ENCODE data around the gene CCDC50. TPM values are rescaled to one million over a fixed set of nuclear protein-coding genes. Genes with fewer than 3 reads are reported as not detected.

Gene CCDC50
- total RNA-seq, 1 experiment from 2014 or later: 77.2 TPM

GRCh38 chr3:191331388-191331787, 2.2 kb downstream of the CCDC50 start:
- ChIA-PET POLR2A (ENCODE audit: low non-redundant PET) (no interaction called here), CTCF (no interaction called here)
- intact Hi-C loops (cut with micrococcal nuclease; ENCODE audit: unreplicated experiment): loop anchor here (5.0 kb wide), 1 partner anchor 51 kb away; no protein-coding TSS in a partner anchor
- Histone ChIP-seq H3K9me3 (ENCODE audit: low read depth, low read length, poor library complexity, severe bottlenecking) (no peaks in the 10 kb centered on the region), H3K27ac (ENCODE audit: low read depth, low read length, poor library complexity, severe bottlenecking) (peak overlapping the region; percentile 93), H3K4me1 (ENCODE audit: insufficient read depth, low read length, poor library complexity, severe bottlenecking) (peaks cover 47% of the 10 kb centered on the region), H3K36me3 (ENCODE audit: insufficient read depth, low read length, poor library complexity, severe bottlenecking) (no peaks in the 10 kb centered on the region), H3K27me3 (replicated peaks; ENCODE audit: insufficient read depth, low read depth, low read length, poor library complexity) (no peaks in the 10 kb centered on the region), H3K4me3 (ENCODE audit: low read depth, low read length, poor library complexity, severe bottlenecking) (peak overlapping the region; percentile 93)
- TF ChIP-seq EZH2 (IDR thresholded peaks at IDR 0.05; ENCODE audit: borderline replicate concordance, low read depth, low read length, poor library complexity, severe bottlenecking): no peak
- TF ChIP-seq CTCF (conservative IDR thresholded peaks at IDR 0.05; ENCODE audit: low read depth, low read length): no peak
- no peak for DNase-seq (ENCODE audit: low spot score)
- no TSS peak for BruUV-seq (replicated peaks)

GRCh38 chr3:191333298-191333880, 4.2 kb downstream of the CCDC50 start:
- DNase-seq (ENCODE audit: low spot score): no peak
- no TSS peak for BruUV-seq (replicated peaks)
- TF ChIP-seq CTCF (conservative IDR thresholded peaks at IDR 0.05; ENCODE audit: low read depth, low read length): no peak
- no peak for TF ChIP-seq EZH2 (IDR thresholded peaks at IDR 0.05; ENCODE audit: borderline replicate concordance, low read depth, low read length, poor library complexity, severe bottlenecking)
- Histone ChIP-seq H3K4me3 (ENCODE audit: low read depth, low read length, poor library complexity, severe bottlenecking) (no peak overlapping the region), H3K27me3 (replicated peaks; ENCODE audit: insufficient read depth, low read depth, low read length, poor library complexity) (no peaks in the 10 kb centered on the region), H3K4me1 (ENCODE audit: insufficient read depth, low read length, poor library complexity, severe bottlenecking) (peaks cover 67% of the 10 kb centered on the region), H3K27ac (ENCODE audit: low read depth, low read length, poor library complexity, severe bottlenecking) (peak overlapping the region; percentile 7), H3K36me3 (ENCODE audit: insufficient read depth, low read length, poor library complexity, severe bottlenecking) (no peaks in the 10 kb centered on the region), H3K9me3 (ENCODE audit: low read depth, low read length, poor library complexity, severe bottlenecking) (no peaks in the 10 kb centered on the region)
- ChIA-PET POLR2A (ENCODE audit: low non-redundant PET) (no interaction called here), CTCF (no interaction called here)
- intact Hi-C loops (cut with micrococcal nuclease; ENCODE audit: unreplicated experiment): loop anchor here (5.0 kb wide), 1 partner anchor 49 kb away; no protein-coding TSS in a partner anchor

- Histone ChIP-seq H3K27me3 (replicated peaks; ENCODE audit: insufficient read depth, low read depth, low read length, poor library complexity) (no peaks in the 10 kb centered on the region), H3K4me1 (ENCODE audit: insufficient read depth, low read length, poor library complexity, severe bottlenecking) (peaks cover 77% of the 10 kb centered on the region), H3K36me3 (ENCODE audit: insufficient read depth, low read length, poor library complexity, severe bottlenecking) (no peaks in the 10 kb centered on the region), H3K4me3 (ENCODE audit: low read depth, low read length, poor library complexity, severe bottlenecking) (no peak overlapping the region), H3K27ac (ENCODE audit: low read depth, low read length, poor library complexity, severe bottlenecking) (peak overlapping the region; percentile 27), H3K9me3 (ENCODE audit: low read depth, low read length, poor library complexity, severe bottlenecking) (no peaks in the 10 kb centered on the region)
- TF ChIP-seq EZH2 (IDR thresholded peaks at IDR 0.05; ENCODE audit: borderline replicate concordance, low read depth, low read length, poor library complexity, severe bottlenecking) (no peak), CTCF (conservative IDR thresholded peaks at IDR 0.05; ENCODE audit: low read depth, low read length) (no peak)
- ChIA-PET CTCF (no interaction called here), POLR2A (ENCODE audit: low non-redundant PET) (no interaction called here)
- DNase-seq (ENCODE audit: low spot score): no peak
- intact Hi-C loops (cut with micrococcal nuclease; ENCODE audit: unreplicated experiment): loop anchor here (5.0 kb wide), 1 partner anchor 48 kb away; no protein-coding TSS in a partner anchor
- no TSS peak for BruUV-seq (replicated peaks)
Measured at GRCh38 chr3:191334346-191334893, 5.2 kb downstream of the CCDC50 start.
